ENCODE results near the gene NECAP2.
"Not testable (repeated sequence)": the region's sequence is repeated elsewhere in the genome, so short reads cannot be mapped to it uniquely, and the experiment has no call there.

NECAP2 gene

DNA sequence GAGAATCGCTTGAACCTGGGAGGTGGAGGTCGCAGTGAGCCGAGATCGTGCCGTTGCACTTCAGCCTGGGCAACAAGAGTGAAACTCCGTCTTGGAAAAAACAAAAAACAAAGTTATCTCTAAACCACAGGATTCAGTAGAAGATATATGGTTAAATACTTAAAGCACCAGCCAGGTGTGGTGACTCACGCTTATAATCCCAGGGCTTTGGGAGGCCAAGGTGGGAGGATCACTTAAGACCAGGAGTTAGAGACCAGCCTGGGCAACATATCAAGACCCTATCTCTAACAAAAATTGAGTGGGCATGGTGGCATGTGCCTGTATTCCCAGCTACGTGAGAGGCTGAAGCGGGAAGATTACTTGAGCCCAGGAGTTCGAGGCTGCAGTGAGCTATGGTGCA, 5.6 kb downstream of the NECAP2 start:
- DNase-seq (ENCODE audit: low read depth): no peak
- no peak for TF ChIP-seq CTCF (conservative IDR thresholded peaks at IDR 0.05; ENCODE audit: low read length)
- H3K4me3 ChIP-seq (ENCODE audit: low read length): no peak overlapping the region

DNA sequence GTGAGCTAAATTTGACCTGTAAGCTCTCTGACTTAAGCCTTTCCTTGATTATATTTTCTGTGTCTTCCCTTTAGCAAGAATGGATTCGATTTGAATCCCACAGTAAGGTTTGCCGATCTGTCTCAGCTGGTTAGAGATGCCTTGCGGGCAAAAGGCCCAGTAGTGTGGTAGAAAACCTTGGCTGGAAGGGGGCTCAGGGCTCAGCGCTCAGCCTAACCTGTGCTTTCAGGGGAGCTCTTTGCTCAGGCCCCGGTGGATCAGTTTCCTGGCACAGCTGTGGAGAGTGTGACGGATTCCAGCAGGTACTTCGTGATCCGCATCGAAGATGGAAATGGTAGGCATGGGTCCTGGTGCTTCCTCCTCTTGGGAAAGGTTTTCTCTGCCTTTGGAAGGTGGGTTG, 7.1 kb downstream of the NECAP2 start:
- H3K4me3 ChIP-seq (ENCODE audit: low read length): no peak overlapping the region
- DNase-seq (ENCODE audit: low read depth): no peak
- no peak for TF ChIP-seq CTCF (conservative IDR thresholded peaks at IDR 0.05; ENCODE audit: low read length)

DNA sequence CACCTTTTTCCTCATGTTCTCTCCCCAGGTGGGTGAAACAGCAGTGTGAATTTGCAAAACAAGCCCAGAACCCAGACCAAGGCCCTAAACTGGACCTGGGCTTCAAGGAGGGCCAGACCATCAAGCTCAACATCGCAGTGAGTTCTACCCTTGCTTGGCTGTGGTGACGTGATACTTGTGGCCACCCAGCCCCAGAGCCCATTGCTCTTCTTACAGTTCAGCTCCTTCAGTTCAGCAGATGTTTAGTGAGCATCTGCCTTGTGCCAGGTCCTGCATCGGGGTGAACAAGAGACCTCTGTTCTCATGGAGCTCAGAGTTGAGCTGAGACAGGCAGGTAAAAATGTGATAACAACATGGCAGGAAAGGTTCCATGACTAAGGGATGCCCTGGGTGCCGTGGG, 8.5 kb downstream of the NECAP2 start:
- no peak for DNase-seq (ENCODE audit: low read depth)
- no peak overlapping the region for H3K4me3 ChIP-seq (ENCODE audit: low read length)
- TF ChIP-seq CTCF (conservative IDR thresholded peaks at IDR 0.05; ENCODE audit: low read length): no peak

- H3K4me3 ChIP-seq (ENCODE audit: low read length): no peak overlapping the region
- DNase-seq (ENCODE audit: low read depth): no peak
- no peak for TF ChIP-seq CTCF (conservative IDR thresholded peaks at IDR 0.05; ENCODE audit: low read length)
Observed at GRCh38 chr1:16449666-16450065, 9.1 kb downstream of the NECAP2 start.

- no peak for DNase-seq (ENCODE audit: low read depth)
- no peak for TF ChIP-seq CTCF (conservative IDR thresholded peaks at IDR 0.05; ENCODE audit: low read length)
- no peak overlapping the region for H3K4me3 ChIP-seq (ENCODE audit: low read length)
Observed at GRCh38 chr1:16450863-16451481, 10.4 kb downstream of the NECAP2 start.

DNA sequence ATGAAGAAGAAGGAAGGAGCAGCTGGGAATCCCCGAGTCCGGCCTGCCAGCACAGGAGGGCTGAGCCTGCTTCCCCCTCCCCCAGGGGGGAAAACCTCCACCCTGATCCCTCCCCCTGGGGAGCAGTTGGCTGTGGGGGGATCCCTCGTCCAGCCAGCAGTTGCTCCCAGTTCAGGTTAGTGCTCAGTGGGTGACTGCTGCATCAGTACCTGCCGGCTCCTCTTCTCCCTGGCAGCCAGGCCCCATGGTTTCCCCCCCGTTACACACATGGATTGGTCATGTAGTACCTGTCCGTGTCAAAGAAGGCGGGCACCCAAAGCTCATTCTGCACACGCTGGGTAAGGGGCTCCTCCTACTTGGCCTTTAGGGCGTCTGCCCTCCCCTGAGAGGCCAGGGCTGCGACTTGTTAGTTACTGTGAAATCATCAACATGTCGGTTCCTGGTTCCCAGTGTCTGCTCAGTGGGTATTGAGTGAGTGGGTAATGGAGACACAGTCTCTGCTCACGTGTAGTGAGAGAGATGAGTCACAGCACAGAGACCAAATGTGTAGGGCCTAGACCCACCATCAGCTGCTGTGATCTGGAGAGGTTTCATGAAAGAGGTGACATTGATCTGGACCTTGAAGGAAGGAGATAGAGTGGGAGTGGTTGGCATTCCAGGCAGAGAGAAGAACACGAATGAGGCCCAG, 11.5 kb downstream of the NECAP2 start:
- H3K4me3 ChIP-seq (ENCODE audit: low read length): no peak overlapping the region
- DNase-seq (ENCODE audit: low read depth): no peak
- TF ChIP-seq CTCF (conservative IDR thresholded peaks at IDR 0.05; ENCODE audit: low read length): no peak

GRCh38 chr1:16454909-16455308, 14.4 kb downstream of the NECAP2 start:
- H3K4me3 ChIP-seq (ENCODE audit: low read length); DNase-seq (ENCODE audit: low read depth): not testable (repeated sequence)

DNA sequence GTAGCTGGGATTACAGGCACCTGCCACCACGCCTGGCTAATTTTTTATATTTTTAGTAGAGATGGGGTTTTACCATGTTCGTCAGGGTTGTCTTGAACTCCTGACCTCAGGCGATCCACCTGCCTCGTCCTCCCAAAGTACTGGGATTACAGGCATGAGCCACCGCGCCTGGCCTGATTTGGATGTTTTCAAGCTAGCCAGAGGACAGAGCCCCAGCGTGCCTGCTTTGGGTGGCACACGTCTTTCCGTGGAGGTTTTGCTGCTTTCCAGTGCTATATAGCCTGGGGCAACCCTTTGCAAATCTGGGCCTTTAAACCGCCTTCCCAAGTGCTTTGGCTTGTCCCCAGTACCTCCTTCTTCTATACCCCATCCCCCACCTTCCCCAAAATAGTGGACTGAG, 15.6 kb downstream of the NECAP2 start:
- not testable (repeated sequence) for H3K4me3 ChIP-seq (ENCODE audit: low read length); DNase-seq (ENCODE audit: low read depth)

Data from AG10803 (cell line).